Measurements from ENCODE around the gene FBXL20. TPM values are rescaled to one million over a fixed set of nuclear protein-coding genes. Genes with fewer than 3 reads are reported as not detected.

The FBXL20 gene
- total and polyA plus RNA-seq, 10 of the 15 experiments (the other 5 are each of a cell fraction or from before 2014, with no cell fraction given): 1.2 to 8.3 (median 4.4) TPM

DNA sequence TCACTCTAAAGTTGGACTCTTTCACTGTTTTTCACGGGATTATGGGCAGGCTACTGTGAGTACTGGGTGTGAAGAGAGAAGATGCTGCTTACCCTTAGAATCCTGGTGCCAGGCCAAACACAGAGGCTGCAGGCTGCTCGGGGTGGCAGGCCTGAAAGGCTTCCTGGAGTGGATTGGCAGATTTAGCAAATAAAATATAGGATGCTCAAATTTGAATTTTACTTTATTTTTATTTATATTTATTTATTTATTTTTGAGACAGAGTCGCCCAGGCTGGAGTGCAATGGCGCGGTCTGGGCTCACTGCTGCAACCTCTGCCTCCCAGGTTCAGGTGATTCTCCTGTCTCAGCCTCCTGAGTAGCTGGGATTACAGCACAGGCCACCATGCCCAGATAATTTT is 160.8 kb downstream of the FBXL20 start:
- H3K4me3 ChIP-seq: no peak overlapping the region
- FAIRE-seq (no peak), ATAC-seq (no peak), DNase-seq (ENCODE audit: low read depth, low spot score) (no peak)
- ChIA-PET POLR2A (no interaction called here), CTCF (interaction anchor here (0.7 to 21.3 kb wide), 5 partner anchors 9 to 435 kb away, joined by 3 to 658 read pairs (median 14); no protein-coding TSS in a partner anchor), RAD21 (ENCODE audit: unreplicated experiment) (interaction anchor here (2.3 kb wide), 1 partner anchor 34 kb away, joined by 18 read pairs; no protein-coding TSS in a partner anchor), SMC1A (ENCODE audit: uncharacterized antibody, unreplicated experiment) (interaction anchor here (1.1 to 1.7 kb wide), 3 partner anchors 62 to 258 kb away, joined by 3 to 5 read pairs (median 3); no protein-coding TSS in a partner anchor)
- no peak overlapping the region for H3K4me2 ChIP-seq (ENCODE audit: control insufficient read depth, insufficient read depth)
- H3K27ac ChIP-seq (ENCODE audit: control insufficient read depth, insufficient read depth): no peak overlapping the region
- H2AFZ ChIP-seq (ENCODE audit: control insufficient read depth, low read depth, low read length): no peak overlapping the region
- intact Hi-C loops (cut with micrococcal nuclease; ENCODE audit: unreplicated experiment) (loop anchor here (5.0 kb wide), 1 partner anchor 88 kb away; the partner anchor contains the start of gene PLXDC1), in situ Hi-C loops (cut with MboI) (loop anchor here (5.0 kb wide), 1 partner anchor 33 kb away; no protein-coding TSS in a partner anchor)
- no TSS peak for BruUV-seq (replicated peaks)
- H3K9ac ChIP-seq (ENCODE audit: control insufficient read depth, insufficient read depth, low read length): no peak overlapping the region
- H3K4me1 ChIP-seq (ENCODE audit: control insufficient read depth, insufficient read depth, low read length): peaks cover 9% of the 10 kb centered on the region
- WGBS (ENCODE audit: insufficient coverage, insufficient replicate concordance, low lambda C conversion rate, missing lambda C conversion rate): 70% methylated on average over 5 of the region's 5 CpGs
- no peaks in the 10 kb centered on the region for H3K79me2 ChIP-seq (ENCODE audit: control insufficient read depth, insufficient read depth, low read length)
- TF ChIP-seq SIX5 (IDR thresholded peaks at IDR 0.05; ENCODE audit: low read depth, low read length, severe bottlenecking): no peak
- no peaks in the 10 kb centered on the region for H3K36me3 ChIP-seq (ENCODE audit: control insufficient read depth in 2 of 2, insufficient read depth in 2 of 2, low read length in 1 of 2)
- no peaks in the 10 kb centered on the region; a peak in 3 of 4 replicates for H3K27me3 ChIP-seq (replicated peaks in 1 of 2; ENCODE audit: control insufficient read depth in 2 of 2, insufficient read depth in 2 of 2, low read length in 1 of 2)
- no peaks in the 10 kb centered on the region for H4K20me1 ChIP-seq (ENCODE audit: control insufficient read depth, insufficient read depth)
- no peaks in the 10 kb centered on the region for H3K9me3 ChIP-seq (replicated peaks; ENCODE audit: control insufficient read depth, insufficient read depth, low read length)

DNA sequence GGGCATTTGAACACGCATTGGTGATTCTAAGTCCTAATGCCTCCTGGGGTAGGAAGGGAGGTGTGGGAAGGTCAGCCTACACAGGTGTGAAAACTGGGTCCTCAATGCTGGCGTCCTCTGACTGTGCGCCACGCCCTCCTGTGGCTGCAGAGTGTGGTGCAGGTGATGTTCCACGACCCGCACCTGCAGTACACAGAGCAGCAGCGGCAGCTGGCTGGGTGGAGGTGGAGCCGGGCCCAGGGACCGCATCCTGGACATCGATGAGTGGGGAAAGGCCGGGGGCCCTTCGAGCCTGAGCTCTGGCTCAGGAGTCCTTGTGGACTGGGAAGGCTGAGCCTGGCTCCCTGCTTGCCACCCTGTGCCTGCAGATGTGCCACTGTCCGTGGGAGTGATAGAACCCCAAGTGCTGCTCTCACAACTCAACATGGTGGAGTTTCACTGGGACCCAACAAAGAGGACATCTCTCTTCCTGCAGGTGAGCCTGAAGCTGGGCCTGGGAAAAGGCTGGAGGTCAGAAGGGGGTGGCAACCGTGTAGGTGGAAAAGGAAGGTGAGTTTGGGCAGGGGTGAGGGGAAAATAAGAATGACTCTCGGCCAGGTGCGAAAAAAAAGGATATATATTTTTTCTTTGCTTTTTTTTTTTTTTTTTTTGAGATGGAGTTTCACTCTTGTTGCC is 161.6 kb downstream of the FBXL20 start:
- peak; percentile 78 for FAIRE-seq
- H3K4me3 ChIP-seq: no peak overlapping the region
- WGBS (ENCODE audit: insufficient coverage, insufficient replicate concordance, low lambda C conversion rate, missing lambda C conversion rate): 20% methylated on average over 16 of the region's 16 CpGs
- TF ChIP-seq IKZF2 (IDR thresholded peaks at IDR 0.05) (no peak), MXI1 (IDR thresholded peaks at IDR 0.05; ENCODE audit: low read depth, low read length) (no peak), EED (IDR thresholded peaks at IDR 0.05; ENCODE audit: low read depth) (no peak), TBL1XR1 (IDR thresholded peaks at IDR 0.05; ENCODE audit: low read depth, low read length) (no peak), SUPT20H (IDR thresholded peaks at IDR 0.05; ENCODE audit: borderline replicate concordance, control insufficient read depth, low read depth, low read length) (no peak), POLR2AphosphoS5 (IDR thresholded peaks at IDR 0.05; ENCODE audit: low read length) (no peak), TARDBP (IDR thresholded peaks at IDR 0.05; ENCODE audit: borderline replicate concordance) (no peak), ETV6 (conservative IDR thresholded peaks at IDR 0.05 in 1 of 2, IDR thresholded peaks at IDR 0.05 in 1 of 2; ENCODE audit: borderline replicate concordance in 1 of 2, low read depth in 1 of 2) (no peak), SMC3 (IDR thresholded peaks at IDR 0.05; ENCODE audit: borderline replicate concordance, low read length) (peak; percentile 62), NRF1 (conservative IDR thresholded peaks at IDR 0.05; ENCODE audit: low read depth, low read length) (no peak), RB1 (IDR thresholded peaks at IDR 0.05; ENCODE audit: borderline replicate concordance) (no peak)
- TF ChIP-seq, protein P1, sequence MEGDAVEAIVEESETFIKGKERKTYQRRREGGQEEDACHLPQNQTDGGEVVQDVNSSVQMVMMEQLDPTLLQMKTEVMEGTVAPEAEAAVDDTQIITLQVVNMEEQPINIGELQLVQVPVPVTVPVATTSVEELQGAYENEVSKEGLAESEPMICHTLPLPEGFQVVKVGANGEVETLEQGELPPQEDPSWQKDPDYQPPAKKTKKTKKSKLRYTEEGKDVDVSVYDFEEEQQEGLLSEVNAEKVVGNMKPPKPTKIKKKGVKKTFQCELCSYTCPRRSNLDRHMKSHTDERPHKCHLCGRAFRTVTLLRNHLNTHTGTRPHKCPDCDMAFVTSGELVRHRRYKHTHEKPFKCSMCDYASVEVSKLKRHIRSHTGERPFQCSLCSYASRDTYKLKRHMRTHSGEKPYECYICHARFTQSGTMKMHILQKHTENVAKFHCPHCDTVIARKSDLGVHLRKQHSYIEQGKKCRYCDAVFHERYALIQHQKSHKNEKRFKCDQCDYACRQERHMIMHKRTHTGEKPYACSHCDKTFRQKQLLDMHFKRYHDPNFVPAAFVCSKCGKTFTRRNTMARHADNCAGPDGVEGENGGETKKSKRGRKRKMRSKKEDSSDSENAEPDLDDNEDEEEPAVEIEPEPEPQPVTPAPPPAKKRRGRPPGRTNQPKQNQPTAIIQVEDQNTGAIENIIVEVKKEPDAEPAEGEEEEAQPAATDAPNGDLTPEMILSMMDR (IDR thresholded peaks at IDR 0.05 in 2 of 3, conservative IDR thresholded peaks at IDR 0.05 in 1 of 3; ENCODE audit: control insufficient read depth in 2 of 3, extremely low read depth in 1 of 3, insufficient read depth in 1 of 3, low read depth in 3 of 3, low read length in 3 of 3): peak; percentile 61 to 76 (median 72)

More for the DNA sequence above, 161.6 kb downstream of the FBXL20 start:
- no TSS peak for BruUV-seq (replicated peaks)
- ChIA-PET RAD21 (ENCODE audit: unreplicated experiment) (interaction anchor here (1.1 to 11.3 kb wide), 3 partner anchors 32 to 257 kb away, joined by 3 to 160 read pairs (median 4); no protein-coding TSS in a partner anchor), CTCF (interaction anchor here (0.7 to 21.3 kb wide), 5 partner anchors 34 to 434 kb away, joined by 3 to 658 read pairs (median 7); partner anchors contain the start of gene RPL19), POLR2A (interaction anchor here (0.6 kb wide), 1 partner anchor 31 kb away, joined by 3 read pairs; no protein-coding TSS in a partner anchor), SMC1A (ENCODE audit: uncharacterized antibody, unreplicated experiment) (interaction anchor here (1.0 to 2.3 kb wide), 4 partner anchors 31 to 257 kb away, joined by 3 to 15 read pairs (median 4); no protein-coding TSS in a partner anchor)
- no peak overlapping the region for H3K27ac ChIP-seq (ENCODE audit: control insufficient read depth, insufficient read depth)
- intact Hi-C loops (cut with micrococcal nuclease; ENCODE audit: unreplicated experiment): loop anchor here (1.0 to 5.0 kb wide), 2 partner anchors 32 to 87 kb away; partner anchors contain the start of gene PLXDC1
- in situ Hi-C loops (cut with MboI): loop anchor here (5.0 kb wide), 1 partner anchor 32 kb away; no protein-coding TSS in a partner anchor
- H4K20me1 ChIP-seq (ENCODE audit: control insufficient read depth, insufficient read depth): no peaks in the 10 kb centered on the region
- ATAC-seq: peak; percentile 74
- no peak overlapping the region for H3K4me2 ChIP-seq (ENCODE audit: control insufficient read depth, insufficient read depth)
- no peak for DNase-seq (ENCODE audit: low read depth, low spot score)
- no peaks in the 10 kb centered on the region for H3K79me2 ChIP-seq (ENCODE audit: control insufficient read depth, insufficient read depth, low read length)
- H2AFZ ChIP-seq (ENCODE audit: control insufficient read depth, low read depth, low read length): no peak overlapping the region
- no peaks in the 10 kb centered on the region for H3K36me3 ChIP-seq (ENCODE audit: control insufficient read depth in 2 of 2, insufficient read depth in 2 of 2, low read length in 1 of 2)
- H3K9ac ChIP-seq (ENCODE audit: control insufficient read depth, insufficient read depth, low read length): no peak overlapping the region
- no peaks in the 10 kb centered on the region; a peak in 3 of 4 replicates for H3K27me3 ChIP-seq (replicated peaks in 1 of 2; ENCODE audit: control insufficient read depth in 2 of 2, insufficient read depth in 2 of 2, low read length in 1 of 2)
- H3K4me1 ChIP-seq (ENCODE audit: control insufficient read depth, insufficient read depth, low read length): peaks cover 9% of the 10 kb centered on the region
- H3K9me3 ChIP-seq (replicated peaks; ENCODE audit: control insufficient read depth, insufficient read depth, low read length): no peaks in the 10 kb centered on the region

Measured in GM12878 (cell line).